ENCODE data around the gene TM9SF4.
"Not testable (repeated sequence)": the region's sequence is repeated elsewhere in the genome, so short reads cannot be mapped to it uniquely, and the experiment has no call there.

The TM9SF4 gene

DNA sequence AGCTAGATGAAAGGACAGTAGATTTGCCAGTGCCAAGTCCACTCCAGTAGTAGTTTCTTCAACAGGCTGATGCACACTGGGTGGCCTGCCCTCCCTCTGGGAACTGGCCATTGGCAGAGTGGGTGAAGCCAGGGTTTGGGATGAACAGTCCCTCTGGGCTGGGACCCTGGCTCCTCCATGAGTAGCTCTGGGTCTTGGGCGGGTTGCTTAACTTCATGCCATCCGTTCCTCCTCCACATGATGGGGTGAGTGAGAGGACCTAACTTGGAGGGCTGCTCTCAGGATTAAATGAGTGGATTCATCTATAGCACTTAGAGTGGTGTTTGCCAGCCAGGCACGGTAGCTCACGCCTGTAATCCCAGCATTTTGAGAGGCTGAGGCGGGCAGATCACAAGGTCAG, 50.8 kb downstream of the TM9SF4 start:
- no peak for DNase-seq

DNA sequence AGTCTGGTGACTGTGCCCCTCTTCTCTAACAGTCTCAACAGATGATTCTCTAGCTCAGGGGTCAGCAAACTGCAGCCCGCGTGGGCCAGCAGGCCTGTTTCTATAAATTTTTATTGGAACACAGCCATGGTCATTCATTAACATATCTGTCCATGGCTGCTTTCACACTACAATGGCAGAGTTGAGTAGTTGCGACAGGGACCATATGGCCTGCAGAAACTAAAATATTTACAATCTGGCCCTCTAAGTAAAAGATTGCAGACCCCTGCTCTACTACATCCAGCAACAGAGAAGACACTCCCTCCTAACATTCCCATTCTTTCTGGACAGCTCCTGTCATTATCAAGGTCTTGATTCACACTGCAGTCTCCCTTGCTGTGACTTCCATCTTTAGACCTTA, 52.8 kb downstream of the TM9SF4 start:
- no peak for DNase-seq

DNA sequence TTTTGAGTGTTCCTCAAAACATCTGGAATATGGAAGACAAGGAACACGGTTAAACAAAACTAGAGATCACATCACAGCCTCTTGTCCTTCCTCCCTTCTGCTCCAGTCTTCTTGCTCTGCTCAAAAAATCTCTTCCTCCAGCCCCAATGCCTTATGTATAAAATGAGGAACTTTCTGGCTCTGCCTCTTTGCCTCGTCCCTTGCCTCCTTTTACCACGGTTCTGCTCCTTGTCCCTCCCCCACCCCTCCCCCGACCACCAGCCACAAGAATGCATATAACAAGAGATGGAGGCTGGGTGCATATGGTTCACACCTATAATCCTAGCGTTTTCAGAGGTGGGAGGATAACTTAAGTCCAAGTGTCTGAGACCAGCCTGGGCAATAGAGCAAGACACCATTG, 54.4 kb downstream of the TM9SF4 start:
- DNase-seq: no peak

DNA sequence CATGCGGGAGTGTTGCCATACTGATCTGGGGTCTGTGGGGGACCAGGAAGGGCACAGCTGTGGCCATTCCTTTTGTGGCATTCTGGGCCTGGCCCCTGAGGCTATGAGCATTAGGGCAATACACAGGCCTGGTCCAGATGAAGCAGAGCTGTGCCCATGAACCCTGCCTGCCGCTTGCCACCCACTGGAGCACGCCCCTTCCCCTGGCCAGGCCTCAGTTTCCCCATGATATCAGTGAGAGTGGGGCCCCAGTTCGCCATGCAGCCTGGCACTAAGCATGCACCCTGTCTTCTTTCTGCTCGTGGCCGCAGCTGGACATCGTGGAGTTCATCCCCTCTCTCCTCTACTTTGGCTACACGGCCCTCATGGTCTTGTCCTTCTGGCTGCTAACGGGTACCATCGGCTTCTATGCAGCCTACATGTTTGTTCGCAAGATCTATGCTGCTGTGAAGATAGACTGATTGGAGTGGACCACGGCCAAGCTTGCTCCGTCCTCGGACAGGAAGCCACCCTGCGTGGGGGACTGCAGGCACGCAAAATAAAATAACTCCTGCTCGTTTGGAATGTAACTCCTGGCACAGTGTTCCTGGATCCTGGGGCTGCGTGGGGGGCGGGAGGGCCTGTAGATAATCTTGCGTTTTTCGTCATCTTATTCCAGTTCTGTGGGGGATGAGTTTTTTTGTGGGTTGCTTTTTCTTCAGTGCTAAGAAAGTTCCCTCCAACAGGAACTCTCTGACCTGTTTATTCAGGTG, 55.6 kb downstream of the TM9SF4 start:
- no peak for DNase-seq

DNA sequence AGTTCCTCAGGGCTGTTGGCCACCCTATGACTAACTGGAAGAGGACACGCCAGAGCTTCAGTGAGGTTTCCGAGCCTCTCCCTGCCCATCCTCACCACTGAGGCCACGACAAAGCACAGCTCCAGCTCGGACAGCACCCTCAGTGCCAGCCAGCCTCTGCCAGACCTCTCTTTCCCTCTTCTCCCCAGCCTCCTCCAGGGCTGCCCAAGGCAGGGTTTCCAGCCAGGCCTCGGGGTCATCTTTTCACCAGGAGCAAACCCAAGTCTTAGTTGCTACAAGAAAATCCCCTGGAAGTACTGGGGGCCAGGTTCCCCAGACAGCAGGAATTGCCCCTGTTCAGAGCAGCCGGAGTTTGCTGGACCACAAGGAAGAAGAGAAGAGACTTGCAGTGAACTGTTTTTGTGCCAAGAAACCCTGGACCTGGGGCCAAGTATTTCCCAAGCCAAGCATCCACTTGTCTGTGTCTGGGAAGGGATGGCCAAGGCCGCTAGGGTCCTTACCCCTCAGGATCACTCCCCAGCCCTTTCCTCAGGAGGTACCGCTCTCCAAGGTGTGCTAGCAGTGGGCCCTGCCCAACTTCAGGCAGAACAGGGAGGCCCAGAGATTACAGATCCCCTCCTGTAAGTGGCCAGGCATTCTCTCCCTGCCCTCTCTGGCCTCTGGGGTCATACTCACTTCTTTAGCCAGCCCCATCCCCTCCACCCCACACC, 56.5 kb downstream of the TM9SF4 start:
- DNase-seq: no peak

DNA sequence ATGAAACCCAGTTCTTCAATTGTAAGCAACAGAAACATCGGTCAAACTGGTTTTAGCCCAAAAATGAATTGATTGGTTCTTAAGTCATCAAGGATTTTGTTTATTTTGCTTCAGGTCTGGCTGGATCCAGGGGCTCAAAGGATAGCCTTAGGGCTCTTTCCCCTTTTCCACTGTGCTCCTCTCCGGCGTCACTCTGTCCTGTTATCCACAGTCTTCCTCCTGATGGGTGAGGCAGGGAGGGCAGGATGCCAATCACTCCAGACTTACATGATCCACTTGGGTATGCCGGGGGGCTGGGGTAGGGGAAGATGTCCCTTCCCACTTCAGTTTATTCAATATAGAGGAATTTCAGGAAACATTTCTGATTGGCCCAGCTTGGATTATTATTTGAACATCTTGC, 58.0 kb downstream of the TM9SF4 start:
- DNase-seq: no peak

DNA sequence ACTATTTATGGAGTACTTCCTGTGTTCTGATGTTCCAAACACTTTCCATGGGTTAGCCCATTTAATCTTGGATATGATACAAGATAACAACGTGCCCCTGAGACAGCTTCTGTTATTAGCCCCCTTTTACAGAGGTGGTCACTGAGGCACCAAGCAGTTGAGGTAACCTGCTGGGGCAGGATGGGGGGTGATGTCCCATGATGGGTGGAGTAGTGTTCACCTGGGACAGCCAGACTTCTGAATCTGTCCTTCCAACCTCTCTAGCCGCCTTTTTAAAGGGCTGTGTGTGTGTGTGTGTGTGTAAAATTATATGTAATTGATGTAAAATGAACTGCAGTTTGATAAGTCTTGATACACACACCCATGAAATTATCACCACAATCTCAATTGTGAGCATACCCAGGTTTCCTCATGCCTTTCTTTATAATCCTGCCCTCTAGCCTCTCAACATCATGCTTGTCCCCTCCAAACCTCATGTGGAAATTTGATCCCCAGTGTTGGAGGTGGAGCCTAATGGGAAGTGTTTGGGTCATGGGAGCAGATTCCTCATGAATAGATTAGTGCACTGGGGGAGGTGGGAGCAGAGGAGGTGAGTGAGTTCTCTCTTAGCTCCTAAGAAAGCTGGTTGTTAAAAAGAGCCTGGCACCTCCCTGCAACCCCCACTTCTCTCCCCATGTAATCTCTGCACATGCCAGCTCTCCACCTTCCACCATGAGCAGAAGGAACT, 58.8 kb downstream of the TM9SF4 start:
- no peak for DNase-seq

DNA sequence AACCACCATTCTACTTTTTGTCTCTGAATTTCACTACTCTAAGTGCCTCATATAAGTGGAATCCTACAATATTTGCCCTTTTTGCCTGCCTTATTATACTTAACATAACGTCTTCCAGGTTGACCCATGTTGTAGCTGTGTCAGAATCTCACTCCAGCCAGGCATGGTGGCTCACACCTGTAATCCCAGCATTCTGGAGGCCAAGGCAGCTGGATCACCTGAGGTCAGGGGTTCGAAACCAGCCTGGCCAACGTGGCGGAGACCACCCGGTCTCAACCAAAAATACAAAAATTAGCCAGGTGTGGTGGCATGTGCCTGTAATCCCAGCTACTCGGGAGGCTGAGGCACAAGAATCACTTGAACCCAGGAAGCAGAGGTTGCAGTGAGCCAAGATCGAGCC, 68.2 kb downstream of the TM9SF4 start:
- DNase-seq: not testable (repeated sequence)

DNA sequence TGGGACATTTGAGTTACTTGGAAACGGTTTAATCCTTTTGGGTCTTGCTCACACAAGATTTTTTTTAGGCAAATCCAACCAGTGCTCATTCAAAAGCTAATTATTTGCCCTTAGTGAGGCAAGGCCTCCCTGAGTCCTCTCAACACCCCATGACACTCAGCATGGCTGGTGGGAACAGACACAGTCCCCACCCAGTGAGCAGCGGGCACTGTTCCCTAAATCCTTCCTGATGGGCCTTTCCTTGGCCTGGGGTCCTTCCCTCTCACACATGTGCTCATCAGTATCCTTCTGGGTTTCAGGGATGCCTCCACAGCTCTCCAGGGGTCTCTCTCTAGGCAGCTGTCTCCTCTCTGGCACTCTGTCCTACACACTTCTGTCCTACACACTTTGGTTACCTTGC, 70.0 kb downstream of the TM9SF4 start:
- no peak for DNase-seq

DNA sequence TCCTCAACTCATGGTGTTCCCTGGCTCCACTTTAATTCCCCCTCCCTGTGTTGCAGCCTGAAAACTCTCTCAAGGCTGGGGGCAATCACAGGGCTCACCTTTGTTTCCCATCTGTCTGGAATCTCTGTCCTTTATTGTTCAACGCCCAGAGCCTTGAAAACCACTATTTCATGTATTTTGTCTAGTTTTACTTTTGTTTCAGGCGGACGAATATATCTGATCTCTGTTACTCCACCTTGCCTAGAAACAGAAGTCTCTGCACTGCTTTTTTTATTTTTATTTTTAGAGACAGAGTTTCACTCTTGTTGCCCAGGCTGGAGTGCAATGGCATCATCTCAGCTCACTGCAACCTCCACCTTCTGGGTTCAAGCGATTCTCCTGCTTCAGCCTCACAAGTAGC, 70.4 kb downstream of the TM9SF4 start:
- no peak for DNase-seq

DNA sequence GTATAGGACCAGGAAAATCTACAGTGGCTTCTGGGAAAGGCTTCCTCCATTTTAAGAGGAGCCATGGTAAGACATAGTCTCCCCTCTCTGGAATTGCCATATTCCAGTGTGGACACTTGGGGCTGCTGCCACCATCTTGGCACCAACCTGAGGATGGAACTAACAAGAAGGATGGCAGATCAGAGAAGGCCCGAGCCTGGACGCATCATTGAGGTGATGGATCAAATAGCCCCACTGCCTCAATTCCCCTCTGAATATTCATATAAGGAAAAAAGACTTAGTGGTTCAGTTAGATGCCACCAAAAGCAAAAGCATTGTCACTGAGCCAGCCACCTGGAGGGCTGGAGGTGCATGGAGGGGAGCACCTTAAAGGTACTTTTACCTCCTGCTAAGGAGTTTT, 72.1 kb downstream of the TM9SF4 start:
- no peak for DNase-seq

DNA sequence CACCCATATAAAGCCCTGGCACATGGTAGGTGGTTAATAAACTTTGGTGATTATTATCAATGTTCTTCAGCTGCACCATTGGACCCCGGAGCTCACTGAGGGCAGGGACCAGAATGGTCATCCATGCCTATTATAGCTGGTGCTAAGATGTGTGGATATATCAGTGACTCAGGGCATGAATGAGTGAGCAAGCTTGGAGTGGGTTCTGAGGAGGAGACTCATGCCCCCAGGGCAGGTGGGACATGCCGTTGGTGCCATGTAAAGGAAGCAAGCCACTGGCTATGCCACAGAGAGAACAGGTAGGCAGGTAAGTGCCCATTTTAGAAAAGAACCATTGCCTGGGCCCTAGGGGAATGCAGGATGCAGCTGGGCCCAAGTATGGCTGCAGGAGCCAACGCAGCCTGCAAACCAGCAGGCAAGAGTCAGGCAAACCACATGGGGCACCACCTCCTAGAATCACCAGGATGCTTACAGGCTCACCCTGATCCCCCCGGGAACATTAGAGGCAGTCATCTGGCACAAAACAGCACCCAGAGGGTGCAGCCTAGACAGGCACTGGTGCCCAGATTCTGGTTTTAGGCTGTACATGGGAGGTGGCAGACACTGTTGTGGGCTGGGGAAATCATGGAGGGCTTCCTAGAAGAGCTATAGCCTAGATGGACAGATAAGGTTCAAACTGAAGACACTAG, 74.6 kb downstream of the TM9SF4 start:
- DNase-seq: no peak

DNA sequence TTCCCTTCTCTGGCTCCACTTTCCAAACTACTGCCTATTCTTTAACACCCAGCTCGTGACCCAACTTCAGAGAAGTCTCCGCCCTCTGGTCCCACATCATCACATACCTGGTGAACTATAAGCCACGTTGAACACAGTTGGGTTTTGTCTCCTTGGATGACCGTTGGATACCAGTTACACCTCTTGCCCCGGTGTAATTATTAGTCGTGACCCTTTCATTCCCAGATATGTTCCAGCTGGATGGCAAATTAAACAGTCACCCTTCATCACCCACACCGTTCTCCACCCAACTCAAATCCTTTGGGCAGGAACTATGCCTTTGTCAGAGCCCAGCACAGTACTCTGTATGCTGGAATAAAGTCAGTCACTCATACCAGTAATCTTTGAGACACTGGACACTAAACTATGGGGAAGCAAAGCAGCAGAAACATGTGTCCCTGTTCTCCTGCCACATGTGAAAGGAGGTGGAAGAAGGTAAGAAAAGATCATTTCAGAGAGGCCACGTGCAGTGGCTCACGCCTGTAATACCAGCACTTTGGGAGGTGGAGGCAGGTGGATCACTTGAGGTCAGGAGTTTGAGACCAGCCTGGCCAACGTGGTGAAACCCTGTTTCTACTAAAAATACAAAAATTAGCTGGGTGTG, 75.6 kb downstream of the TM9SF4 start:
- no peak for DNase-seq

DNA sequence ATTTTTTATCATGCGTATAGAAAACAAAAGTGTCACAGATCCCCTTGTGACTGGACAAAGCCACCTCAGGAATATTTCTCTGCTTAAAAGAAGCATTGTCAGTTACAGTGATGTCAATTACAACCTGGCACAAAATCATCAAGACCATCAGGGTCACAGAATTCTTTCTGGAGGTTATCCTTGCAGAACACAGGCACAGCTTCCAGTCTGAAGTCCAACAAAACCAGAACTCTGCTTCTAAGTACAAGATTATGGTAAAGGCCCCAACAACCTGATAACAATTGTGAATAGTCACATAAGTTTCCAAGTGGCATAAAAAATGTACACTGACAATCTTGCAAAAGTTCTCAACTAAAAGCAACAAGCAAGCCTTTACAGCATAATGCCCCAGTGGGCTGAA, 77.0 kb downstream of the TM9SF4 start:
- no peak for DNase-seq

DNA sequence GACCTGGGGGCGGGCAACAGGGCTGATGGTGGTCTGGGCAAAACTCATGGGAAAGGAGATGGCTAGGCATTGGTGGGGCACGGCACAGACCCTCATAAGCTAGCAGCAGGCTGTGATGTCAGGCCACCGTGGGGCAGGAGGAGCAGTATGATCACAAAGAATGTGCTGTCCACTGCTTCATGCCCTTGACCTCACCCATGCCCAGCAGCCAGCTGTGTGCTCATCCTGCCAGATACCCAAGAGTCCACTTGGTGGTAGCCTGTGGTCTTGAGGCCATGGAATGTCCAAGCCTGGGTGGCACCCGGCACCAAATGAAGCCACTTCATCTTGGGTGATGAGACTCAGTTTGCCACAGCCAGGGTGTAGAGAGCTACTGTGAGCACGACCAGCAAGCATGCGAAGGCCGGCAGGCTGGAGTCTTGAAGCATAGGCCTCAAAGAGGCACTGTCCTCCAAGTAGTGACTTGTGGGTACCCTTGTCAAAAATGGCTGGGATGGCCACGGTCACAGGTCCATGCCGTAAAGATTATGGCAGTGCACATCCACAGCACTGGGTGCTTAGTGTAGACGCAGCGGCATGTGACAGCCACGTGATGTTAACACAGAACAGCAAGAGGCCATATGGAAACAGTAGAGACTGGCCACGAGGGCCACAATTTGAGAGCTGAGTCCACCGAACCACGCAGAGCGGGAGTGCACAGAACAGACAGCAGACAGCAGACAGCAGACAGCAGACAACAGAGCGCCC, 79.0 kb downstream of the TM9SF4 start:
- no peak for DNase-seq

DNA sequence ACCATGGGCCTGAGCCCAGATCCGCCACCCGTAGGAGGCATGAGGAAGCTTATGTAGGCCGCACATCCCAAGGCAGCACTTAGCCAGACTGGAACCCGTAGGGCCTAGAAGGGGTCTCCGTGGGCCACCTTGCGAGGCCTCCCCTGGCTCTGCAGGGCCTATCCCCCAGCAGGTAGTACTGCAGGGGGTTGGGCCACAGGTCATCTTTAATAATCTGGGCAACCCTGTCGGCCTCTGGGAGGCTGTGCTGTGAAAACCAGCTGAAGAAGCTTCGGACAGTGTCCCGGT, 79.6 kb downstream of the TM9SF4 start:
- no peak for DNase-seq

DNA sequence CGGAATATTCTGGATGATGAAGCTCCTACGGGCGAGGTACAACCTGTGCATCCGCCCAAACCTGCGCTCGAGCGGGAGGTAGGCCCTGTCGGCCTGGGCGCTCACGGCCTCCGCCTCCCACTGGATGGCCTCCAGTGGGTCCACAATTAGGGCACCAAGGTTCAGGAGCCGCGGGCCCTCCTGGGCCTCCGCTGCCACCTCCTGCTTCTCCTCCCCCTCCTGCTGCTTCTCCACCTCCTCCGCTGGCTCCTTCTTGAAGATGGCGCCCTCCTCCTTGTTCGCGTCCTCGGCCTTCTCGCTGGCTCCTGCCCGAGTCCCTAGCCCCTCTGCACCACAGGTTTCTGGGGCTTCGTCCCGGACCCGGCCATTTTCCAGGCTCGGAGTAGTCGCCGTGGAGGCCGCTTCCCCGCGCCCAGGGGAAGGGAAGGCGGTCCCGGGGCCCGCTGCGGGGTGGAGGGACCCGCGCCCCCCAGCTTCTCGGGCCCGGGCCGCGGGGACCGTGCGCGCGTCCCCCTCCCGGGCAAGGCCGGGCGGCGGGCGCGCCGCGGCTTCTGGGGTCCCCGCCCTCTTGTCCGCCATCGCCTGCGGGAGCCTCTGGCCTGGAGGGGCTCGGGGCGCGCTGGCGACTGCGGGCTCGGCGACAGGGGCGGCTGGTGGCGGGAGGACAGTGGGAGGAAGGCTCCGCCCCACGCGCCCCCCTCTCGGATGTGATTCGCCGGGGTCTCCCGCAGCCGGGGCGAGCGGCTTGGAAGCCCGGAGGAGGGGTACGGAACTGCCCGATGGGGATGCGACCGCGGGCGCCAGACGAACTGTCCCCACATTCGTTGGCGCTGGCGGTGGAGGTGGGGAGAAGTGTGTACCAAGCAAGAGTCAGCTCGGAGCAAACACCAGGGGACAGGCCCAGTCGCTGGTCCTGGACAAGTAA, 80.4 kb downstream of the TM9SF4 start:
- DNase-seq: peak; percentile 46

DNA sequence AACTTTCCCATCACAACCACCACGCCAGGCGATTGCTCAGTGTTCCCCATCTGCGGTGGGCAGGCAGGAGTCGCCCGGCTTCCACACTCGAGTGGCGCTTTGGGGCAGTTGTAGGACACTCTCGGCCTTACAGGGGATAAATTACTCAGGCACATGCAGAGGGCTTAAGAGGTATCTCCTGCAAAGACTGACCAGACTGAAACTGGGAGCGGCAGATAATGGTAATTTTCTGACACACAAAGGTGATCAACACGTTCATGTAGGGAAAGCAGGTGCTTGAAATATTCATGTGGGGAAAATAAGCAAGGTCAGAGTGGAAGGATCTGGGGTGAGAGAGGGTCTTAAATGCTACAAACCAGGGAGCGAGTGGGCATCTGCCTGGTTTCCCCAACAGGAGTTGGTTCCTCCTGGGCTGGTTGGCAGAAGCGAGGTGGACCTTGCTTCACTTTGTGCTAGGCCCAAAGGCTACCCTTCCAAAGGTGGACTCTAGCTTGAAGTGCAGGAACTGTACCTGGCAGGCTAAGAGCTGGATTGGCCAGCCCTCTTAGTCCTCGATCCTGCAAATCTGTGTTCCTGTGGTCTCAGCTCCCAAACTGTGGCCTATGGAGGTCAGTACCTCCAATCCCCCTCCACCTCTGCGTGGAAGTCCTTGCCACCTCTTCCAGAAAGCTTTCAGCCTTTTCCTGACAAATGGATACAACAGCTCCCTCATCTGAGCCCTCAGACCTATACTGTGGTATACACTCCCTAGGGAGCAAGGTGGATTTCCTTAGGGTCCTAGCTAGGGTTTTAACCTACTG, 81.3 kb downstream of the TM9SF4 start:
- peak; percentile 46 for DNase-seq

DNA sequence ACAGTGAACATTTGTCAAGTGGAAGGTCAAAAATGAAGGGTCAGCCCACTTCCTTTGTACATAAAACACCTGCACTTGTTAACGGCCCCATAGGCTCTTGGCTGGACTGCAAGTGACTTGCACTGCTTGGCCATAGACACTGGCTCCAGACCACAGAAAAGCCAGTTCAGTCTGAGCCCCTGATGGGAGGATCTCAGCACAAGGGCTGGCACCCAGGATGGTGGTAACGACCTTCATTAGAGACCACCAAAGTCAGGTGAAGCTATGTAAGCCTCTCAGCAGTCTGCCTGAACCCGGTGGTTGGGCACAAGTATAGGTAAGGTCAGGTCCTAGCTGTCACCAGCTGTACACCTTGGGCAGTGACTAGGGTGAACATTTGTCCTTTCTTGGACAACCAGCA, 81.9 kb downstream of the TM9SF4 start:
- no peak for DNase-seq

DNA sequence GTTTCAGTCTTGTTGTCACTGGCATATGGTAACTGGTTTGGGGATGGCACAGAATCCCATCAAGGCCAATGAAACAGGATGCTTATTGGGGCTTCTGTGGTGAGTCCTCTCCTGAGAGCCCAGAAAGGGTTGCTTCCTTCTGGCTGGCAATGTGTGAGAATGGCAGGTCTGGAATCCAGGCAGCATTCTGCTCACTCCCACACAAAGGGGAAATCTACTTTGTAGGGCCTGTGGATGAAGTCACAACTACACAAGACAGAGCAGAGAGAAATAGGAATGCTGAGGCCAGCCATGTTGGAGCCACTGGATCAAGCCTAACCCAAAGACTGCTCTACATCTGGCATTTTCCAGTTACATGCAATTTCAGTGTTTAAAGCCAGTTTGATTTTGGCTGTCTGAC, 82.4 kb downstream of the TM9SF4 start:
- DNase-seq: no peak
